HepG2 (cell line): ENCODE data around the gene MPZL3. TPM values are rescaled to one million over a fixed set of nuclear protein-coding genes. Genes with fewer than 3 reads are reported as not detected.

Experiments used
- ATF6 ChIP-seq: sonication (generic); formaldehyde crosslinking; conservative IDR thresholded peaks from 2 replicates; pipeline ENCODE4 v1.4.0; 2020; ENCODE audit warnings: missing genetic modification reagents
- DDIT3 ChIP-seq: sonication (generic); formaldehyde crosslinking; IDR thresholded peaks from 2 replicates; pipeline ENCODE4 v1.4.0; 2020; ENCODE audit warnings: mild to moderate bottlenecking, missing genetic modification reagents
- EED ChIP-seq: sonication (generic); formaldehyde crosslinking; IDR thresholded peaks from 2 replicates; pipeline ENCODE4 v1.5.0; 2020; ENCODE audit warnings: mild to moderate bottlenecking, missing genetic modification reagents
- ETV5 ChIP-seq: IDR thresholded peaks from 2 replicates; pipeline ENCODE4 v1.6.1; 2018; ENCODE audit warnings: missing biosample characterization, missing genetic modification reagents, inconsistent platforms, borderline replicate concordance
- ETV6 ChIP-seq: sonication (generic); formaldehyde crosslinking; conservative IDR thresholded peaks from 2 replicates; pipeline ENCODE4 v1.4.0; 2020; ENCODE audit warnings: missing genetic modification reagents
- MEIS1 ChIP-seq: sonication (generic); formaldehyde crosslinking; IDR thresholded peaks from 2 replicates; pipeline ENCODE4 v1.9.0; 2021; ENCODE audit warnings: mild to moderate bottlenecking, missing genetic modification reagents, moderate library complexity, borderline replicate concordance
- POLR2G ChIP-seq: fragments of 200-400 bp; formaldehyde crosslinking; IDR thresholded peaks from 2 replicates; pipeline ENCODE4 v1.6.1; 2018; ENCODE audit warnings: mild to moderate bottlenecking, low read depth, low read length, moderate library complexity
- REL ChIP-seq: sonication (generic); formaldehyde crosslinking; conservative IDR thresholded peaks from 2 replicates; pipeline ENCODE4 v1.8.0; 2022; ENCODE audit warnings: mild to moderate bottlenecking, missing genetic modification reagents, moderate library complexity
- SMYD3 ChIP-seq: sonication (generic); formaldehyde crosslinking; IDR thresholded peaks from 2 replicates; pipeline ENCODE4 v1.8.1; 2023; ENCODE audit warnings: mild to moderate bottlenecking, missing genetic modification reagents
- TOE1 ChIP-seq: sonication (generic); formaldehyde crosslinking; IDR thresholded peaks from 2 replicates; pipeline ENCODE4 v1.4.0; 2020; ENCODE audit warnings: mild to moderate bottlenecking, missing genetic modification reagents
- ZC3H13 ChIP-seq: sonication (generic); formaldehyde crosslinking; IDR thresholded peaks from 2 replicates; pipeline ENCODE4 v1.8.1; 2023; ENCODE audit warnings: mild to moderate bottlenecking, missing genetic modification reagents, moderate library complexity
- ZKSCAN1 ChIP-seq: fragments of 150-350 bp; IDR thresholded peaks from 2 replicates; pipeline ENCODE4 v1.6.1; 2014; ENCODE audit warnings: low read length
- ZNF10 ChIP-seq: sonication (generic); formaldehyde crosslinking; IDR thresholded peaks from 2 replicates; pipeline ENCODE4 v1.4.0; 2020; ENCODE audit warnings: mild to moderate bottlenecking, low read depth, missing genetic modification reagents, borderline replicate concordance
- ZNF598 ChIP-seq: sonication (generic); formaldehyde crosslinking; IDR thresholded peaks from 2 replicates; pipeline ENCODE4 v1.5.1; 2020; ENCODE audit warnings: mild to moderate bottlenecking, missing genetic modification reagents, borderline replicate concordance
- ZNF776 ChIP-seq: sonication (generic); formaldehyde crosslinking; IDR thresholded peaks from 2 replicates; pipeline ENCODE4 v1.4.0; 2020; ENCODE audit warnings: mild to moderate bottlenecking, missing genetic modification reagents
- ZSCAN22 ChIP-seq: sonication (generic); formaldehyde crosslinking; IDR thresholded peaks from 2 replicates; pipeline ENCODE4 v1.4.0; 2020; ENCODE audit warnings: mild to moderate bottlenecking, missing genetic modification reagents
- polyA plus RNA-seq, 8 experiments: library from polyadenylated mRNA; depleted of rRNA in 3 of 8; stranded (reverse) in 7 of 8; unstranded in 1 of 8; fragments of >200 nt; fragmentation: Illumina TruSeq in 4 of 8; extraction: Trizol in 4 of 8; gene quantifications; 2 replicates each; pipeline versions ENCODE4 v1.2.1 to v1.2.3, GENCODE V29; 2011 to 2016; ENCODE audit warnings: low read depth in 4 of 8, missing spikeins in 1 of 8, mixed read lengths in 1 of 8; ENCODE audit not compliant: insufficient read depth in 1 of 8
- total RNA-seq, 5 experiments: library from RNA; depleted of rRNA; stranded (reverse); fragments of >200 nt; fragmentation: Illumina TruSeq; extraction: Trizol; gene quantifications; 2 replicates each; pipeline ENCODE4 v1.2.3, GENCODE V29; 2016; ENCODE audit warnings: low read depth in 1 of 5
- TF ChIP-seq, protein P1 (sequence below): sonication (generic); formaldehyde crosslinking; IDR thresholded peaks from 2 replicates; pipeline ENCODE4 v1.4.0; 2020; ENCODE audit warnings: missing genetic modification reagents
- TF ChIP-seq, protein P2 (sequence below): sonication (generic); formaldehyde crosslinking; IDR thresholded peaks from 2 replicates; pipeline ENCODE4 v1.8.0; 2023; ENCODE audit warnings: mild to moderate bottlenecking, missing genetic modification reagents
- TF ChIP-seq, protein P3 (sequence below): sonication (generic); formaldehyde crosslinking; IDR thresholded peaks from 2 replicates; pipeline ENCODE4 v1.4.0; 2020; ENCODE audit warnings: missing genetic modification reagents
- TF ChIP-seq, protein P4 (sequence below): sonication (generic); formaldehyde crosslinking; IDR thresholded peaks from 2 replicates; pipeline ENCODE4 v1.8.0; 2022; ENCODE audit warnings: mild to moderate bottlenecking, missing genetic modification reagents, moderate library complexity

Gene MPZL3
- total and polyA plus RNA-seq, 2 of the 13 experiments (the other 11 are each of a cell fraction or from before 2014, with no cell fraction given) = 5.3 to 9.3 TPM

GRCh38 chr11:118251858-118252652 is at the start of gene MPZL3 (continued):
- TF ChIP-seq, protein P1, sequence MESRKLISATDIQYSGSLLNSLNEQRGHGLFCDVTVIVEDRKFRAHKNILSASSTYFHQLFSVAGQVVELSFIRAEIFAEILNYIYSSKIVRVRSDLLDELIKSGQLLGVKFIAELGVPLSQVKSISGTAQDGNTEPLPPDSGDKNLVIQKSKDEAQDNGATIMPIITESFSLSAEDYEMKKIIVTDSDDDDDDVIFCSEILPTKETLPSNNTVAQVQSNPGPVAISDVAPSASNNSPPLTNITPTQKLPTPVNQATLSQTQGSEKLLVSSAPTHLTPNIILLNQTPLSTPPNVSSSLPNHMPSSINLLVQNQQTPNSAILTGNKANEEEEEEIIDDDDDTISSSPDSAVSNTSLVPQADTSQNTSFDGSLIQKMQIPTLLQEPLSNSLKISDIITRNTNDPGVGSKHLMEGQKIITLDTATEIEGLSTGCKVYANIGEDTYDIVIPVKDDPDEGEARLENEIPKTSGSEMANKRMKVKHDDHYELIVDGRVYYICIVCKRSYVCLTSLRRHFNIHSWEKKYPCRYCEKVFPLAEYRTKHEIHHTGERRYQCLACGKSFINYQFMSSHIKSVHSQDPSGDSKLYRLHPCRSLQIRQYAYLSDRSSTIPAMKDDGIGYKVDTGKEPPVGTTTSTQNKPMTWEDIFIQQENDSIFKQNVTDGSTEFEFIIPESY (CRISPR knock-in tag) = no peak
- TF ChIP-seq DDIT3 (CRISPR knock-in tag) (no peak), ZNF598 (CRISPR knock-in tag) (no peak), POLR2G (peak; percentile 83), ZNF10 (no peak), ZKSCAN1 (no peak), REL (0 out of 2 replicates have a peak, but pooled peaks have one; percentile 52), ATF6 (CRISPR knock-in tag) (no peak), EED (CRISPR knock-in tag) (no peak; the same call in 1 of the 2 replicates), MEIS1 (CRISPR knock-in tag) (0 out of 2 replicates have a peak, but pooled peaks have one; percentile 54), ETV6 (CRISPR knock-in tag) (no peak), ZNF776 (CRISPR knock-in tag) (no peak), ZC3H13 (no peak), SMYD3 (CRISPR knock-in tag) (no peak), ETV5 (CRISPR knock-in tag) (peak; percentile 82), TOE1 (CRISPR knock-in tag) (no peak), ZSCAN22 (CRISPR knock-in tag) (no peak)
- TF ChIP-seq, protein P2, sequence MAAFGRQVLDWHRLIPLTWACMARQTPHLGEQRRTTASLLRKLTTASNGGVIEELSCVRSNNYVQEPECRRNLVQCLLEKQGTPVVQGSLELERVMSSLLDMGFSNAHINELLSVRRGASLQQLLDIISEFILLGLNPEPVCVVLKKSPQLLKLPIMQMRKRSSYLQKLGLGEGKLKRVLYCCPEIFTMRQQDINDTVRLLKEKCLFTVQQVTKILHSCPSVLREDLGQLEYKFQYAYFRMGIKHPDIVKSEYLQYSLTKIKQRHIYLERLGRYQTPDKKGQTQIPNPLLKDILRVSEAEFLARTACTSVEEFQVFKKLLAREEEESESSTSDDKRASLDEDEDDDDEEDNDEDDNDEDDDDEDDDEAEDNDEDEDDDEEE (CRISPR knock-in tag) = no peak
- TF ChIP-seq, protein P3, sequence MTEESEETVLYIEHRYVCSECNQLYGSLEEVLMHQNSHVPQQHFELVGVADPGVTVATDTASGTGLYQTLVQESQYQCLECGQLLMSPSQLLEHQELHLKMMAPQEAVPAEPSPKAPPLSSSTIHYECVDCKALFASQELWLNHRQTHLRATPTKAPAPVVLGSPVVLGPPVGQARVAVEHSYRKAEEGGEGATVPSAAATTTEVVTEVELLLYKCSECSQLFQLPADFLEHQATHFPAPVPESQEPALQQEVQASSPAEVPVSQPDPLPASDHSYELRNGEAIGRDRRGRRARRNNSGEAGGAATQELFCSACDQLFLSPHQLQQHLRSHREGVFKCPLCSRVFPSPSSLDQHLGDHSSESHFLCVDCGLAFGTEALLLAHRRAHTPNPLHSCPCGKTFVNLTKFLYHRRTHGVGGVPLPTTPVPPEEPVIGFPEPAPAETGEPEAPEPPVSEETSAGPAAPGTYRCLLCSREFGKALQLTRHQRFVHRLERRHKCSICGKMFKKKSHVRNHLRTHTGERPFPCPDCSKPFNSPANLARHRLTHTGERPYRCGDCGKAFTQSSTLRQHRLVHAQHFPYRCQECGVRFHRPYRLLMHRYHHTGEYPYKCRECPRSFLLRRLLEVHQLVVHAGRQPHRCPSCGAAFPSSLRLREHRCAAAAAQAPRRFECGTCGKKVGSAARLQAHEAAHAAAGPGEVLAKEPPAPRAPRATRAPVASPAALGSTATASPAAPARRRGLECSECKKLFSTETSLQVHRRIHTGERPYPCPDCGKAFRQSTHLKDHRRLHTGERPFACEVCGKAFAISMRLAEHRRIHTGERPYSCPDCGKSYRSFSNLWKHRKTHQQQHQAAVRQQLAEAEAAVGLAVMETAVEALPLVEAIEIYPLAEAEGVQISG (CRISPR knock-in tag) = peak; percentile 87
- TF ChIP-seq, protein P4, sequence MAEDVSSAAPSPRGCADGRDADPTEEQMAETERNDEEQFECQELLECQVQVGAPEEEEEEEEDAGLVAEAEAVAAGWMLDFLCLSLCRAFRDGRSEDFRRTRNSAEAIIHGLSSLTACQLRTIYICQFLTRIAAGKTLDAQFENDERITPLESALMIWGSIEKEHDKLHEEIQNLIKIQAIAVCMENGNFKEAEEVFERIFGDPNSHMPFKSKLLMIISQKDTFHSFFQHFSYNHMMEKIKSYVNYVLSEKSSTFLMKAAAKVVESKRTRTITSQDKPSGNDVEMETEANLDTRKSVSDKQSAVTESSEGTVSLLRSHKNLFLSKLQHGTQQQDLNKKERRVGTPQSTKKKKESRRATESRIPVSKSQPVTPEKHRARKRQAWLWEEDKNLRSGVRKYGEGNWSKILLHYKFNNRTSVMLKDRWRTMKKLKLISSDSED (CRISPR knock-in tag) = no peak
